Measurements from ENCODE around the gene NDUFS7.

Gene NDUFS7

GRCh38 chr19:1365319-1366269, 18.1 kb upstream of the NDUFS7 start:
- DNase-seq: no peak

GRCh38 chr19:1366296-1366695, 17.4 kb upstream of the NDUFS7 start:
- no peak for DNase-seq

GRCh38 chr19:1366899-1367870, 16.5 kb upstream of the NDUFS7 start:
- DNase-seq: no peak

GRCh38 chr19:1369214-1369805, 14.4 kb upstream of the NDUFS7 start:
- DNase-seq: no peak

GRCh38 chr19:1370579-1371361, 12.9 kb upstream of the NDUFS7 start:
- DNase-seq: no peak

GRCh38 chr19:1373042-1373533, 10.6 kb upstream of the NDUFS7 start:
- no peak for DNase-seq

GRCh38 chr19:1373534-1374249, 10.0 kb upstream of the NDUFS7 start:
- no peak for DNase-seq

GRCh38 chr19:1374250-1374577, 9.5 kb upstream of the NDUFS7 start:
- DNase-seq: no peak

- DNase-seq: no peak
Measured at GRCh38 chr19:1376415-1376805, 7.3 kb upstream of the NDUFS7 start.

- no peak for DNase-seq
Measured at GRCh38 chr19:1377176-1377964, 6.3 kb upstream of the NDUFS7 start.

GRCh38 chr19:1377965-1378785, 5.5 kb upstream of the NDUFS7 start:
- DNase-seq: no peak

- no peak for DNase-seq
Measured at GRCh38 chr19:1379126-1379905, 4.4 kb upstream of the NDUFS7 start.

- DNase-seq: no peak
Measured at GRCh38 chr19:1379961-1380489, 3.7 kb upstream of the NDUFS7 start.

- no peak for DNase-seq
Measured at GRCh38 chr19:1382250-1382649, 1.5 kb upstream of the NDUFS7 start.

- DNase-seq: no peak
Measured at GRCh38 chr19:1383017-1383311, 743 bp upstream of the NDUFS7 start.

- no peak for DNase-seq
Measured at GRCh38 chr19:1384085-1384462, 367 bp downstream of the NDUFS7 start.

- DNase-seq: no peak
Measured at GRCh38 chr19:1384478-1385110, 887 bp downstream of the NDUFS7 start.

- DNase-seq: no peak
Measured at GRCh38 chr19:1385816-1386215, 2.1 kb downstream of the NDUFS7 start.
